IMR-90 (cell line): ENCODE results near the gene RHOF. TPM values are rescaled to one million over a fixed set of nuclear protein-coding genes. Genes with fewer than 3 reads are reported as not detected.

Experiments used
- ATAC-seq: fragments of 200-7000 bp; cut with Tn5 transposase; 2 replicates; pipeline ENCODE4 v1.9.1; 2020; ENCODE audit warnings: low read depth, mild to moderate bottlenecking, moderate library complexity
- BruUV-seq: library from RNA; stranded (reverse); fragments of 400-500 nt; replicated peaks from 2 replicates; lab custom pipeline; 2021; lab: Mats Ljungman, UMichigan
- CTCF ChIA-PET: fragments of 300-600 bp; formaldehyde crosslinking; extraction: SDS; loops from one replicate; lab custom pipeline; 2021; ENCODE audit warnings: antibody characterized with exemption; lab: Yijun Ruan, JAX
- POLR2A ChIA-PET: fragments of 300-600 bp; sonication (Branson Sonifier 250); formaldehyde crosslinking; loops from one replicate; lab custom pipeline; 2022; ENCODE audit warnings: antibody characterized with exemption; ENCODE audit not compliant: unreplicated experiment; lab: Charles Lee
- DNase-seq: peaks from one replicate; pipeline ENCODE4 v3.0.0; 2013
- H2AFZ ChIP-seq: replicated peaks from 2 replicates; pipeline ENCODE3; 2013; ENCODE audit warnings: low read length, mild to moderate bottlenecking; ENCODE audit not compliant: poor library complexity
- H2AK5ac ChIP-seq: 2 replicates; pipeline ENCODE4 v1.6.1; 2013; ENCODE audit warnings: low read depth, low read length, inconsistent platforms
- H2AK9ac ChIP-seq: replicated peaks from 2 replicates; pipeline ENCODE3; 2013; ENCODE audit warnings: mild to moderate bottlenecking, low read depth, low read length, moderate library complexity; ENCODE audit not compliant: poor library complexity
- H2BK120ac ChIP-seq: 2 replicates; pipeline ENCODE4 v1.6.1; 2013; ENCODE audit warnings: low read depth, low read length, inconsistent platforms
- H2BK15ac ChIP-seq: 3 replicates; pipeline ENCODE4 v1.6.1; 2013; ENCODE audit warnings: low read depth, low read length, inconsistent platforms
- H2BK20ac ChIP-seq: 2 replicates; pipeline ENCODE4 v1.6.1; 2013; ENCODE audit warnings: low read depth, mild to moderate bottlenecking, inconsistent platforms, low read length, moderate library complexity
- H2BK5ac ChIP-seq: 2 replicates; pipeline ENCODE4 v1.6.1; 2013; ENCODE audit warnings: mild to moderate bottlenecking, low read depth, low read length, inconsistent platforms; ENCODE audit not compliant: poor library complexity, severe bottlenecking
- H3K14ac ChIP-seq: replicated peaks from 2 replicates; pipeline ENCODE4 v1.6.1; 2013; ENCODE audit warnings: low read depth, low read length, inconsistent platforms
- H3K18ac ChIP-seq: 2 replicates; pipeline ENCODE4 v1.6.1; 2013; ENCODE audit warnings: low read depth, low read length, control low read depth
- H3K23ac ChIP-seq: 2 replicates; pipeline ENCODE4 v1.6.1; 2013; ENCODE audit warnings: low read depth, low read length, inconsistent platforms
- H3K27ac ChIP-seq: 2 replicates; pipeline ENCODE4 v1.5.1; 2013; ENCODE audit warnings: mild to moderate bottlenecking, control low read depth, low read length; ENCODE audit not compliant: insufficient read depth
- H3K27me3 ChIP-seq: 2 replicates; pipeline ENCODE4 v1.6.1; 2013; ENCODE audit warnings: low read length; ENCODE audit not compliant: control insufficient read depth, insufficient read depth
- H3K36me3 ChIP-seq: 2 replicates; pipeline ENCODE4 v1.6.1; 2013; ENCODE audit warnings: low read length, mixed read lengths; ENCODE audit not compliant: control insufficient read depth, insufficient read depth
- H3K4ac ChIP-seq: 2 replicates; pipeline ENCODE4 v1.6.1; 2013; ENCODE audit warnings: low read depth, low read length, inconsistent platforms
- H3K4me1 ChIP-seq: 2 replicates; pipeline ENCODE4 v1.6.1; 2013; ENCODE audit warnings: low read length, mixed read lengths; ENCODE audit not compliant: control insufficient read depth, insufficient read depth
- H3K4me2 ChIP-seq: 2 replicates; pipeline ENCODE4 v1.6.1; 2013; ENCODE audit warnings: low read depth, mild to moderate bottlenecking, control low read depth, low read length, moderate library complexity
- H3K4me3 ChIP-seq: 2 replicates; pipeline ENCODE4 v1.5.1; 2013; ENCODE audit warnings: low read depth, mild to moderate bottlenecking, control low read depth, low read length, moderate library complexity; ENCODE audit not compliant: insufficient read depth
- H3K56ac ChIP-seq: 2 replicates; pipeline ENCODE4 v1.6.1; 2013; ENCODE audit warnings: low read length, inconsistent platforms; ENCODE audit not compliant: insufficient read depth; ENCODE audit errors: extremely low read depth
- H3K79me1 ChIP-seq, 2 experiments: 2 replicates each; pipeline ENCODE4 v1.6.1; 2013; ENCODE audit warnings: low read length in 2 of 2, inconsistent platforms in 1 of 2, low read depth in 1 of 2
- H3K9ac ChIP-seq: 2 replicates; pipeline ENCODE4 v1.6.1; 2013; ENCODE audit warnings: low read depth, low read length, control low read depth
- H3K9me1 ChIP-seq: 2 replicates; pipeline ENCODE4 v1.6.1; 2013; ENCODE audit warnings: low read length, inconsistent platforms; ENCODE audit not compliant: insufficient read depth
- H3K9me3 ChIP-seq: 2 replicates; pipeline ENCODE4 v1.6.1; 2013; ENCODE audit warnings: low read length; ENCODE audit not compliant: control insufficient read depth, insufficient read depth
- H4K20me1 ChIP-seq: 2 replicates; pipeline ENCODE4 v1.6.1; 2013; ENCODE audit warnings: low read length, inconsistent platforms; ENCODE audit not compliant: insufficient read depth
- H4K5ac ChIP-seq: 2 replicates; pipeline ENCODE4 v1.6.1; 2013; ENCODE audit warnings: mild to moderate bottlenecking, low read depth, low read length, control low read depth
- H4K8ac ChIP-seq, 2 experiments: 2 replicates each; pipeline ENCODE4 v1.6.1; 2013; ENCODE audit warnings: low read depth in 2 of 2, low read length in 2 of 2, control low read depth in 1 of 2, inconsistent platforms in 1 of 2
- H4K91ac ChIP-seq: 2 replicates; pipeline ENCODE4 v1.6.1; 2013; ENCODE audit warnings: low read depth, low read length, inconsistent platforms; ENCODE audit not compliant: insufficient read depth
- CEBPB ChIP-seq: IDR thresholded peaks from 2 replicates; pipeline ENCODE4 v1.6.1; 2012; ENCODE audit warnings: low read depth, low read length, improper control_type of control experiment
- CHD1 ChIP-seq: IDR thresholded peaks from 2 replicates; pipeline ENCODE4 v1.6.1; 2012; ENCODE audit warnings: low read depth, low read length, improper control_type of control experiment
- CTCF ChIP-seq: conservative IDR thresholded peaks from 2 replicates; pipeline ENCODE4 v1.5.1; 2012; ENCODE audit warnings: mild to moderate bottlenecking, low read depth, low read length, improper control_type of control experiment
- FOS ChIP-seq: fragments of 150-350 bp; IDR thresholded peaks from 2 replicates; pipeline ENCODE4 v1.6.1; 2016; ENCODE audit warnings: low read depth, low read length
- MAFK ChIP-seq: IDR thresholded peaks from 2 replicates; pipeline ENCODE4 v1.6.1; 2012; ENCODE audit warnings: low read depth, low read length, improper control_type of control experiment
- MAZ ChIP-seq: IDR thresholded peaks from 2 replicates; pipeline ENCODE4 v1.6.1; 2012; ENCODE audit warnings: low read depth, mild to moderate bottlenecking, low read length, improper control_type of control experiment, moderate library complexity, borderline replicate concordance
- MXI1 ChIP-seq: IDR thresholded peaks from 2 replicates; pipeline ENCODE4 v1.6.1; 2012; ENCODE audit warnings: low read depth, mild to moderate bottlenecking, low read length, moderate library complexity, borderline replicate concordance
- RAD21 ChIP-seq: IDR thresholded peaks from 2 replicates; pipeline ENCODE4 v1.6.1; 2012; ENCODE audit warnings: low read length, improper control_type of control experiment
- SMC3 ChIP-seq: fragments of 150-350 bp; IDR thresholded peaks from 2 replicates; pipeline ENCODE4 v1.6.1; 2016; ENCODE audit warnings: low read depth, mild to moderate bottlenecking, antibody characterized with exemption, low read length, moderate library complexity
- USF2 ChIP-seq: fragments of 150-350 bp; IDR thresholded peaks from 2 replicates; pipeline ENCODE4 v1.6.1; 2017; ENCODE audit warnings: mild to moderate bottlenecking, antibody characterized with exemption, low read length, low read depth
- WGBS, 2 experiments: methylation state at CpG; one replicate each; pipeline versions ENCODE4 v1.1.5 to v1.1.7; 2013; ENCODE audit warnings: missing lambda C conversion rate in 2 of 2; ENCODE audit not compliant: insufficient read length in 1 of 2; ENCODE audit errors: extremely low coverage in 2 of 2; 5-methylcytosine and 5-hydroxymethylcytosine counted together
- dilution Hi-C: fragments of 300-500 bp; cut with HindIII; formaldehyde crosslinking; loops from one replicate; pipeline ENCODE4 v1.14.3; 2018; ENCODE audit warnings: low sequenced_read_pairs; ENCODE audit not compliant: unreplicated experiment
- in situ Hi-C: fragments of 300-500 bp; cut with MboI; formaldehyde crosslinking; loops from 3 replicates; pipeline ENCODE4 v1.14.3; 2019; ENCODE audit warnings: low sequenced_read_pairs, inconsistent platforms, mixed read lengths
- intact Hi-C: fragments of 100-400 bp; cut with micrococcal nuclease; formaldehyde crosslinking; loops from 2 replicates; pipeline ENCODE4 v1.10.0; 2022
- polyA plus RNA-seq, 3 experiments: library from polyadenylated mRNA; depleted of rRNA; stranded (reverse); fragments of >200 nt; gene quantifications; 2 replicates each; pipeline ENCODE4 v1.2.3, GENCODE V29; 2012; ENCODE audit warnings: low replicate concordance in 1 of 3
- total RNA-seq: library from RNA; depleted of rRNA; stranded (reverse); fragments of >200 nt; gene quantifications from 2 replicates; pipeline ENCODE4 v1.2.3, GENCODE V29; 2012
- TF ChIP-seq, protein P1 (sequence below): fragments of 150-350 bp; IDR thresholded peaks from 2 replicates; pipeline ENCODE4 v1.6.1; 2016; ENCODE audit warnings: low read depth, mild to moderate bottlenecking, low read length, moderate library complexity, borderline replicate concordance

RHOF gene
- total and polyA plus RNA-seq, 2 of the 4 experiments (the other 2 are of a cell fraction) = 3.0 to 5.1 TPM

GRCh38 chr12:121806546-121807423 lies 13.3 kb upstream of the RHOF start:
- H3K4me1 ChIP-seq = peaks cover 16% of the 10 kb centered on the region
- H4K5ac ChIP-seq = no peak overlapping the region
- H3K9me1 ChIP-seq = no peaks in the 10 kb centered on the region
- H3K56ac ChIP-seq = no peak overlapping the region
- H2BK120ac ChIP-seq = no peak overlapping the region
- peaks cover 39% of the 10 kb centered on the region for H3K36me3 ChIP-seq
- CTCF ChIA-PET = interaction anchor here (2.0 kb wide), 1 partner anchor 12 kb away, joined by 9 read pairs; no protein-coding TSS in a partner anchor
- BruUV-seq = no TSS peak
- no peak for DNase-seq
- no peaks in the 10 kb centered on the region for H3K27me3 ChIP-seq
- in situ Hi-C loops = no loop called here
- peak overlapping the region; percentile 63 for H2AK9ac ChIP-seq
- H4K91ac ChIP-seq = no peak overlapping the region
- H3K79me1 ChIP-seq = peaks cover 12 to 53% of the 10 kb centered on the region in 2 experiments; a peak in 3 of 4 replicates
- H2BK5ac ChIP-seq = no peak overlapping the region
- intact Hi-C loops = no loop called here
- peak overlapping the region; percentile 91 for H3K4me2 ChIP-seq
- peak overlapping the region; percentile 29 for H2AFZ ChIP-seq
- no peak for TF ChIP-seq CTCF
- TF ChIP-seq FOS = no peak
- no peak for TF ChIP-seq CEBPB
- no peak for TF ChIP-seq MXI1
- no peak for TF ChIP-seq MAFK
- TF ChIP-seq RAD21 = no peak
- no peak for TF ChIP-seq MAZ
- TF ChIP-seq SMC3 = no peak
- TF ChIP-seq, protein P1, sequence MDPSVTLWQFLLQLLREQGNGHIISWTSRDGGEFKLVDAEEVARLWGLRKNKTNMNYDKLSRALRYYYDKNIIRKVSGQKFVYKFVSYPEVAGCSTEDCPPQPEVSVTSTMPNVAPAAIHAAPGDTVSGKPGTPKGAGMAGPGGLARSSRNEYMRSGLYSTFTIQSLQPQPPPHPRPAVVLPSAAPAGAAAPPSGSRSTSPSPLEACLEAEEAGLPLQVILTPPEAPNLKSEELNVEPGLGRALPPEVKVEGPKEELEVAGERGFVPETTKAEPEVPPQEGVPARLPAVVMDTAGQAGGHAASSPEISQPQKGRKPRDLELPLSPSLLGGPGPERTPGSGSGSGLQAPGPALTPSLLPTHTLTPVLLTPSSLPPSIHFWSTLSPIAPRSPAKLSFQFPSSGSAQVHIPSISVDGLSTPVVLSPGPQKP = no peak
- TF ChIP-seq USF2 = no peak
- no peak for TF ChIP-seq CHD1
- 0 out of 2 replicates have a peak overlapping the region, but pooled peaks have one; percentile 3 for H3K14ac ChIP-seq
- peak overlapping the region; percentile 91; the same call in 1 of the 2 replicates for H3K9ac ChIP-seq
- dilution Hi-C loops = no loop called here
- peak; percentile 18 for ATAC-seq
- no peak overlapping the region for H2BK20ac ChIP-seq
- H3K27ac ChIP-seq = peak overlapping the region; percentile 17; the same call in 1 of the 2 replicates
- no peak overlapping the region; the same call in 1 of the 2 replicates for H3K4ac ChIP-seq
- H2AK5ac ChIP-seq = peak overlapping the region; percentile 33; the same call in 1 of the 2 replicates
- no peak overlapping the region for H3K18ac ChIP-seq
- H4K8ac ChIP-seq = no peak overlapping the region
- H2BK15ac ChIP-seq = no peak overlapping the region
- POLR2A ChIA-PET = interaction anchor here (0.5 to 0.6 kb wide), 2 partner anchors 116 to 450 kb away, joined by 3 to 7 read pairs; no protein-coding TSS in a partner anchor
- H3K9me3 ChIP-seq = no peaks in the 10 kb centered on the region
- peak overlapping the region; percentile 84 for H3K23ac ChIP-seq
- peaks cover 39% of the 10 kb centered on the region for H4K20me1 ChIP-seq
- peak overlapping the region; percentile 53 for H3K4me3 ChIP-seq
- WGBS, 2 experiments = 10% methylated on average over 5 of the region's 21 CpGs; no CpG with 5 or more reads in 1 of the 2 experiments
